Measurements from ENCODE around the gene AOC3.
"Not testable (repeated sequence)": the region's sequence is repeated elsewhere in the genome, so short reads cannot be mapped to it uniquely, and the experiment has no call there.

GRCh38 chr17:42881706-42882105 lies 30.7 kb downstream of the AOC3 start:
- TF ChIP-seq CTCF (conservative IDR thresholded peaks at IDR 0.05; ENCODE audit: low read depth, low read length); RAD21 (IDR thresholded peaks at IDR 0.05; ENCODE audit: low read length); ELK1 (IDR thresholded peaks at IDR 0.05; ENCODE audit: borderline replicate concordance, low read depth, low read length); CEBPB (IDR thresholded peaks at IDR 0.05; ENCODE audit: low read depth, low read length); FOS (IDR thresholded peaks at IDR 0.05; ENCODE audit: low read depth, low read length); RCOR1 (IDR thresholded peaks at IDR 0.05; ENCODE audit: insufficient replicate concordance, low read length); RFX5 (IDR thresholded peaks at IDR 0.05; ENCODE audit: low read depth, low read length); POLR2A (IDR thresholded peaks at IDR 0.05; ENCODE audit: low read depth, low read length); MXI1 (IDR thresholded peaks at IDR 0.05; ENCODE audit: borderline replicate concordance, low read depth, low read length): not testable (repeated sequence)

Measured in IMR-90 (cell line).